ENCODE measurements around the gene APOB.

Gene APOB

GRCh38 chr2:21017748-21018276 lies 26.1 kb downstream of the APOB start:
- no peak for DNase-seq

GRCh38 chr2:21015281-21015645 lies 28.6 kb downstream of the APOB start:
- DNase-seq, result no peak

- DNase-seq, result no peak
Measured at GRCh38 chr2:21014364-21015280, 29.3 kb downstream of the APOB start.

- DNase-seq, result no peak
Measured at GRCh38 chr2:21013043-21013816, 30.6 kb downstream of the APOB start.

- no peak for DNase-seq
Measured at GRCh38 chr2:21012557-21012937, 31.3 kb downstream of the APOB start.

GRCh38 chr2:21011876-21012556 lies 31.9 kb downstream of the APOB start:
- no peak for DNase-seq

GRCh38 chr2:21011453-21011852 lies 32.4 kb downstream of the APOB start:
- no peak for DNase-seq

GRCh38 chr2:21010813-21011439 lies 32.9 kb downstream of the APOB start:
- DNase-seq, result no peak

- DNase-seq, result no peak
Measured at GRCh38 chr2:21009662-21010225, 34.1 kb downstream of the APOB start.

GRCh38 chr2:21008790-21009661 lies 34.8 kb downstream of the APOB start:
- no peak for DNase-seq

GRCh38 chr2:21008014-21008789 lies 35.7 kb downstream of the APOB start:
- no peak for DNase-seq

- DNase-seq, result no peak
Measured at GRCh38 chr2:21007129-21008013, 36.5 kb downstream of the APOB start.

GRCh38 chr2:21006423-21007128 lies 37.3 kb downstream of the APOB start:
- no peak for DNase-seq

GRCh38 chr2:21005700-21006422 lies 38.0 kb downstream of the APOB start:
- no peak for DNase-seq

GRCh38 chr2:21005111-21005699 lies 38.7 kb downstream of the APOB start:
- DNase-seq, result no peak

- no peak for DNase-seq
Measured at GRCh38 chr2:21004181-21004572, 39.7 kb downstream of the APOB start.

GRCh38 chr2:21003572-21004180 lies 40.2 kb downstream of the APOB start:
- DNase-seq, result no peak

All from activated gamma-delta T cell (primary cell).